HCEC 1CT (cell line): Measurements from ENCODE around the gene NXNL2.

Experiments
- DNase-seq: peaks from one replicate; pipeline ENCODE4 v3.0.0-alpha.2; 2017

Gene NXNL2

DNA sequence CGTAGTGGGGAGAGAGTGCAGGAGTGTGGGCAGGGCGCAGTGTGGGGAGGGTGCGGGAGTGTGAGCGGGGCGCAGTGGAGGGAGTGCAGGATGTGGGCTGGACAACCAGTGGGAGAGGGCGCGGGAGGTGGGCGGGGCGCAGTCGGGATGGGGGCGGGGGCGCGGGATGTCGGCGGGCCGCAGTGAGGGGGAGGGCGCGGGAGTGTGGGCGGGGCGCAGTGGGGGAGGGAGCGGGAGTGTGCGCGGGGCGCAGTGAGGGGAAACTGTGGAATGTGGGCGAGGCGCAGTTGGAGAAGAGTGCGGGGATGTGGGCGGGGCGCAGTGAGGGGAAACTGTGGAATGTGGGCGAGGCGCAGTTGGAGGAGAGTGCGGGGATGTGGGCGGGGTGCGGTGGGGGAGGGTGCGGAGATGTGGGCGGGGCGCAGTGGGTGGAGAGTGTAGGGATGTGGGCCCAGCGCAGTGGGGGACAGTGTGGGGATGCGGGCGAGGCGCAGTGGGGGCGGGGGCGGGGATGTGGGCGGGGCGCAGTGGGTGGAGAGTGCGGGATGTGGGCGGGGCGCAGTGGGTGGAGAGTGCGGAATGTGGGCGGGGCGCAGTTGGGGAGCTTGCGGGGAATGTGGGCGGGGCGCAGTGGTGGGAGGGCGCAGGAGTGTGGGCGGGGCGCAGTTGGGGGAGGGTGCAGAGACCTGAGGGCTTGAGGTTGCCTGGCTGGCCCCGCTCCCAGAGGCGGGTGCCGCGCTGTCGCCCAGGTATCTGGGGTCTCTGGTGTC lies at the start of gene NXNL2:
Gene NXNL2, plus strand, starts transcription at position 723 of the 770 bp plus-strand sequence. CDS start 257 bp downstream, outside the sequence.
- DNase-seq: peak; percentile 86

DNA sequence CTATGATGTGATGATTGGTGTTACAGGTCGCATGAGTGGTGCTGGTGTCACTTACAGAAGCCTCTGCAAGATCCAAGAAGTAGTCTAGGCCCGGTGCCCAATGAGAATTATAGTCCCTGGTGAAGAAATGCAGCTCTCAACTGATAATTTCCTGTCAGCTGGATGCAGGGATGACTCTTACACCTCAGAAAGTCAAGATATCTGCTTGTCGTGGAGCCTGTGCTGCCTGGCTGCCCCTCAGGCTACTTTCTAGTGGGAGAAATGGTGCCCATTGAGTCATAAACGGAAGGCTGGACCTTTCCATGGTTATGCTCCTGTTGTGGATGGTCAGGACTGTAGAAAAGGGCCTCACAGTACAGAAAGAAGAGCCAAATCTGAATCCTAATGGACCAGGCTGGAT lies 46.8 kb upstream of the NXNL2 start:
- no peak for DNase-seq

DNA sequence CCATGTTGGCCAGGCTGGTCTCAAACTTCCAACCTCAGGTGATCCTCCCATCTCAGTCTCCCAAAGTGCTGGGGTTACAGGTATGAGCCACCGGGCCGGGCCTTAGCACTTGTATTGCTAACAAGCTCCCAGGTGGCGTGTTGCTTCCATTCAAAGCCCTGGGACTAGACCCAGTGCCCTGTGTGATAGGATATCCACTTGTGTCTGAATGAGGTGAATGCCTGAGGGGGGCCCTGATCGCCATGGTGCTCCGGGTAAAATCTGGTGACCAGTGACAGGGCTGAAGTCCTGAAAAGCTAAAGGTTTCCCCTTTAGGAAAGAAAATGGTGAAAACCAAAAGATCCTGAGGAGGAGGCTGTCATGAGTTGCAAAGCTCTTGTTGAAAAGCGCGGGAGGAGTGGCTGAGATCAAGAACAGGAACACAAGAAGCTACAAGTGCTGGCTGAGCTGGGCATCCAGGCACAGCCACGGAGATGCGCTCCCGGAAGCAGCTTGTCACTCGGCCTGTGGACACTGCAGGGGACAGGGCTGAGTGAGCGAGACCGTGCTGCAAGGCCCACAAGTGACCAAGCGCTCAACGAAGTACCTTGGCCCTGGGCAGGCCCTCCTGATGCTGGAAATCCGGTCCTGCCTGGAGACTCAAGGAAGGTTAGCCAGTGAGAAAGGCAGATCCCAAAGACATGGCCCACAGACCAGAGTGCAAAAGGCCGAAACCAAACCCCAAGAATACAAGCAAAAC lies 39.8 kb upstream of the NXNL2 start:
- DNase-seq: no peak

DNA sequence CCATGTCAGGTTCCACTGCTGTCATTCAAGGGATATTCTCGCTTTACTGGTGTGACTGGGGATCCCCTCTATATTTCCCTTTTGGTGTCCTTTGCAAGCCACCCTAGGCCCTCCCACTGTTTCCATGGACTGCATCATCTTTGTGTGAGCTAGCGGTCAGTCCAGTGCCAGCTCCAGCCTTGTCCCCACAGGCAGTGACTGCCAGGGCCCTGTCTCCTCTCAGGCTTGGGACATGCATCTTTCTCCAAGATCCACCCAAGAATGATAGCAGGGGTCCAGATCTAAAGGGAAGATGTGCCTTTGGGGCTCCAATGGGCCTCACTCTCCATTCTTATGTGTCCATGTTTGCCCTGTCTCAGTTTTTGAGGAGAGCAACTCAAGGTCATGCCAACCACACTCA lies 37.8 kb upstream of the NXNL2 start:
- no peak for DNase-seq

DNA sequence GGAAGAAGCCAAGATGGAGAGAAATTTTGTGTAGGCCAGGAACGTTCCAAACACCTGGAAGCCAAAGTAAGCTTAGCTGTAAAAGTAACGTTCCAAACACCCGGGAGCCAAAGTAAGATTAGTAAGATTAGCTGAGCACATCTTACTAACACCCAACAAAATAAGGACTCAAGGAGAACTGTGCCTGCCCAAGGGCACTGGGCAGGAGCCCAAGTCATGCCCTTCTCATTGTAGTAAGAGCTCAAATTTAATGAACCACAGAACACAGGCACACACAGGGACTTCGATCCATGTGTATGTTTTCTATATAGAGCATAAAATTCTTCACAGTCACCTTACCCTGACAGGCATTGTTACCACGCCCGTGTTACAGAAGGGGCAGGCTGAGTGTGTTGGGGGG lies 36.1 kb upstream of the NXNL2 start:
- no peak for DNase-seq

DNA sequence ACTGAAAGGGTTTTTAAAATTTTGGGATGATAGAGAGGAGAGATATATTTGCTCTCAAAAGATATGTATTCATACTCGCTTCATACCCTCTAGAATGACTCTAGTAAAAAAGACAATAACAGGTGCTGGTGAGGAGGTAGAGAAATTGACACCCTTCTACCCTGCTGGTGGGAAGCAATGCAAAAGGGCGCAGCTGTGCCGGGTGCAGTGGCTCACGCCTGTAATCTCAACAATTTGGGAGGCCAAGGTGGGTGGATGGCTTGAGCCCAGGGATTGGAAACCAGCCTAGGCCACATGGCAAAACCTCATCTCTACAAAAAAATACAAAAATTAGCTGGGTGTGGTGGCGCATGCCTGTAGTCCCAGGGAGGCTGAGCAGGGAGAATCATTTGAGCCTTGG lies 33.9 kb upstream of the NXNL2 start:
- no peak for DNase-seq

DNA sequence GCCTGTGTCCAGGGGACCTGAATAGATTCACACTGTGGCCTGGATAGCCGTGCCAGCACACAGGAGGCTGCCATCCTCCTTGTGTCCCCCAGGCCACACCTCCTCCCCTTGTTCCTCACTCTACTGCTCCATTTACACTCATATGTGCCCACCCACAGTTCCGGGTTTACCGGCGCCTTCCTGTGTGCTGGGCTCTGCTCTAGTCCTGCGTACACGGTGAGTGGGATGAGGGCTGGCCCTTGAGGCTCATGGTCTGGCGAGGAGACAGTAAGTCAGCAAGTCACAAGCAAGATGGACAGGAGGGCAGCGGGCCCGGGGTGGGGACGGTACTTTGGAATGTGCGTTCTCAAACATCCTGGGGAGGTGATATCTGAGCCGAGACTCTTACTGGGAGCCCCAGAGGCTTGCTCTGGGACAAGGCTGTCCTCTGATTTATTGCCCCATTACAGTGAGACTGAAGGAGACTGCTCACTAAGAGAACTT lies 32.4 kb upstream of the NXNL2 start:
- no peak for DNase-seq

DNA sequence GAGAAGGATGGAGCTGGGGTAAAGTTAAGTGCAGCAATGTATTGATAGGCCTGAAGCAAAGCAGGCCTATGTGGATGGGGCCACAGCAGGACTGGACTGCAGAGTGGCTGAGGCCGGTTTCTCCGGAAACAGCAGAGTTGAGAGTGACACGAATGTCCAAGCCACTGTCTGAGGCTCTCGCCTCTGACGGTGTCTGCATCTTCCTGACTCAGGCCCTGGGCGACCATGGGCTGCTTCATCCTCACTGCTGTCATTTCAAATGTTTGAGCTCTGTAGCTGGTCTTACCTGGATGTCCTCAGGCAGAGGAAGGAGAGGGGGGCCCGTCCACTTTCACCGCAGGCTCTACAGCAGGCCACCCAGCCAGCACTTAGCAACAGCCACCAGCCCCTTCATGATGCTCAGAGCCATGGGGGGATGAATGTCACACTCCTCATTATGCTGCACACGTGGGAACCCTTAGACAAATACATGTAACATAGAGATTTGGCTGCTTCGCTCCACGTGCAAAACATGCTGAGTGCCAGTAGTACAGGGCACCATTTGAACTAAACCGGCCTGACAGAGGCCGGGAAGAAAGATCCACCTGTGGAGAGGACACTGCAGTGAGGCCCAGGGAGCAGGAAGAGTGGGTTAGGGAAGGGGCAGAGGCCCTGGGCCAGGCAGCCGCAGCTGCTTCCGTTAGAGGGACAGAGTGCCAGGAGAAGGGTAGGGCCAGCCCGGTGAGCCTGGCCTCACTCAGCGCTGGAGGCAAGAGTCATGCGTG lies 31.7 kb upstream of the NXNL2 start:
- DNase-seq: no peak

DNA sequence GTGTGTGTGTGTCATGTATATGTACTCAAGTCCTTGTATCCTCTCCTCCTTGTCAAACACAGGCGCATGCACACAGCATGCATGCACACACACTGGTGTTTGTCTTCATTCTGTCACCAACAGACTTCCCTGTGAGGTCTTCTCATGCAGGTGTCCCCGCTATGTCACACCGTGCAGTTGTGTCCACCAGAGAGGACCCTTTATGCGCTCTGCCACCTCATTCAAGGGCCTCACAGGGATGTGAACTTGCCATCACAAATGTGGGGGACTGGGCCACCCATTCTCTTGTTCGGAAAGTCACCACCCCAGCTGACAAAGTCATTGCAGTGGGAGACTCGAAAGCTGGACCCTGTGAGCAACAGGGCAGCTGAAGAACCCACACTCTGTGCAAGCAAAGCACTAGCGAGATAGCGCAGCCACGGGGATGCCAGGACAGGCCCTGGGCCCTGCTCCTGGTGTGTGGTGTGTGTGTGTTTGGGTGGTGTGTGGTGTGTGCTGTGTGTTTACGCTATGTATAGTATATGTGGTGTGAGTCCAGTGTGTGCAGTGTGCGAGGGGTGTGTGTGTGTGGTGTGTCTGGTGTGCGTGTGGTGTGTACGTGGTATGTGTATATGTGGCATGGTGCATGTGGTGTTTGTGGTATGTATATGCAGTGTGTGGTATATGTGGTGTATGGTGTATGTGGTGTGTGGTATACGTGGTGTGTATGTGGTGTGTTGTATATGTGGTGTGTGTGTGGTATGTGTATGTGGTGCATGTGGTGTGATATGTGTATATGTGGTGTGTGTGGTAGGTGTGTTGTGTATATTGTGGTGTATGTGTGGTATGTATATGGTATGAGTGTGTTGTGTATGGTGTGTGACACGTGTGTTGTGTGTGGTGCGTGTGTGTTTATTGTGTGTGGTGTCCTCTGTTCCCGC lies 30.9 kb upstream of the NXNL2 start:
- no peak for DNase-seq

DNA sequence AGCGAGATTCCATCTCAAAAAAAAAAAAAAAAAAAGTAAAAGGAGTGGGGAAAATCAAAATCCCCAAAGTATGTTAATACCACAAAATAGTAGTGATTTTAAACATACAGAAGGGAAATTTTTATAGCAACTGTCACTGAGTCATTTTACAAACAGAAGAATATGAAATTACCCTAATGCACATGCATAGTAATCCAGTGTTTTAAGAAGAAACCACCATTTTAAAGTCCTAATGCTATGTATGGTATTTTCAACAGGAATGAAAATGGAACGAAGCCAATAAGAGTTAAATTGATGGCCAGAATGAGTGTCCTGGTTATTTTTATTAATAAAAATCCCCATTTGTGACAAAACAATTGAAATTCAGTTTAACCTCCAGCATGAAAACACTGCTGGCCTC lies 26.7 kb upstream of the NXNL2 start:
- no peak for DNase-seq

DNA sequence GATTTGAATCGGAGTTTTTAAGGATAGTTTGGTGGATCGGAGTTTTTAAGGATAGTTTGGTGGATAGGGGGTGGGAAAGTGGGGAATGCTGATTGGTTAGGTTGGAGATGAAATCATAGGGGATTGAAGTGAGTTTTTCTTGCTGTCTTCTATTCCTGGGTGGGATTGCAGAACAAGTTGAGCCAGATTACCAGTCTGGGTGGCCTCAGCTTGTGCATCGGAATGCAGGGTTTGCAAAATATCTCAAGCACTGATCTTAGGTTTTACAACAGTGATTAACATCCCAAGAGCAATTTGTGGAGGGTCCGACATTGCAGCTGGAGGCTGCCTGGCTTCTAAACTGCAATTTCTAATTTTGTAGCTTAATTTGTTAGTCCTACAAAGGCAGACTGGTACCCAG lies 23.1 kb upstream of the NXNL2 start:
- DNase-seq: no peak

DNA sequence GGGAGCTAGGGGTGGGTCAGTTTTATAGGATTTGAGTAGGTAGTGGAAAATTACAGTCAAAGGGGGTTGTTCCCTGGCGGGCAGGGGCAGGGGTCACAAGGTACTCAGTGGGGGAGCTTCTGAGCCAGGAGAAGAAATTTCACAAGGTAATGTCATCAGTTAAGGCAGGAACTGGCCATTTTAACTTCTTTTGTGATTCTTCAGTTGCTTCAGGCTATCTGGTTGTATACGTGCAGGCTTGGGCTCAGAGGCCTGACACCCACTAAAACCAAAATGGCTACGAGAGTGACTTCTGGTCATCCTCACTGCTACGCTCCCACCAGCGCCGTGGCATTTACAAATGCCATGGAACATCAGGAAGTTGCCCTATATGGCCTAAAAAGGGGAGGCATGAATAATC lies 20.7 kb upstream of the NXNL2 start:
- no peak for DNase-seq

DNA sequence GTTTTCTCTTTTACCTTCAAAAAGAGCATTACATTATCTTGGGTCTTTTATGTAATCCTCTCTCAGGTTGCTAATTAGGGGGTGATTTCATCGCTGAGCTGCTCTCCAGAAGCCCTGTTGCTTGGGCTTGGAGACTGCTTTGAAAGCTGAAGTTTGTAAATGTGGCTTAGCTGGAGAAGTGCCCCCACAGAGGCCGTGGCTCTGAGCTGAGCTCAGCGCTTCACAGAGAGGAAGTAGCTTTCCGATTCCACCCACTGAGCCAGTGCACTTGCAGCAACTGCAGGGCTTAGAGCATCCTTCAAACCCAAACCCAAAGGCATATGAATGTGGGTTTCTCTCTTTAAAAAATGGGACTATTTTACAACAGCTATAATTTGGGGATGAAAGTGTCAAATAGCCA lies 13.7 kb upstream of the NXNL2 start:
- no peak for DNase-seq

DNA sequence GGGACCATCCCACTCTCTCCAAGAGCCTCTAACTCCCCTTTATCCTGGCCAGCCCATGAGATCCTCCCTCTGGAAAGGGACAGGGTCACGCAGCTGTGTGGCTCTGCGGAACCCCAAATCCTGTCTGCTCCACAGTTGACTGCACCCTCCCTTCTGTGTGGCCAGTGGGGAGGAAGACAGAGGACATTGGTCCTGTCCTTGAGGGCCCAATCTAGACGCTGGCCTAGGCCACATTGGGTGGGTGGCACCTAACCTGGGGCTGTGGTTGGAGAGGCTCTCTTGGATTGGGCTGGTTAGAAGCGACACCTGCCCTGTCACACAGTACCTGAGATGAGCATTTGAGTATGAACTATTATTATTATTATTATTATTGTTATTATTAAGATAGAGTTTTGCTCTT lies 12.6 kb upstream of the NXNL2 start:
- DNase-seq: no peak

DNA sequence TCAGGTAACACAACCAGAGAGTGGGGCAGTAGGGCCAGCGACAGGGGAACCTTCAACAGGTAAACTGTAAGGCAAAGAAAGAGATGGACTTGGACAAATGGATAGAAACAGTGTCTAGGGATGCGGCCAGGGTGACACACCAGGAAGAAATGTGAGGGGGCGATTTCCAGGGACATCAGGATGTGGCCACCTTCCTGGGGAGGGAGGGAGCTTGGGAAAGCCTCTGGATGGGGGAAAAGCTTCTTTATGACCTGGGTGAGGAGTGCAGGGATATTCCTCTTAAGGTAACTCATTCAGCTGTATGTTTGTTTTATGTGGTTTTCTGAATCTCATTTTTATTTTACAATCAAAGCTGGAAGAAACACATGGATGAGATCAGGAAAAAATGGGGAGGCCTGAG lies 11.9 kb upstream of the NXNL2 start:
- peak; percentile 43 for DNase-seq

DNA sequence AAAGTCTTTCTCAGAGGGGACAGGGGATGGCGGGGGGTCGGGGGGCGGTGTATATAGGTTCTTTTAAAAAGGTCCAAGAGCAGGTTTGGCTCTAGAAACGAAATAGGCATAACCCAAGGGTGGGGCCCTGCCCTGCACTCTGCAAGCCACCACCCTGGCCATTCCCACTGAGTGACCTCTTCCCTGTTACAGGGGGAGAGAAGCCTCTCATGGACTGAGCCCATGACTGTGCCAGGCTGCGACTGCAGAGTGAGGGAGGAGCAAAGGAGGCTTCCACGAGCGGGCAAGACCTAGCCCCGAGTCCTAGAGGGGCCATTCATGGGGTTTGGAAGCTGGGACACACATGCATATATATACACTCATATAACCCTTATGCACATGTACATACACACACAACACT lies 10.1 kb upstream of the NXNL2 start:
- DNase-seq: no peak

DNA sequence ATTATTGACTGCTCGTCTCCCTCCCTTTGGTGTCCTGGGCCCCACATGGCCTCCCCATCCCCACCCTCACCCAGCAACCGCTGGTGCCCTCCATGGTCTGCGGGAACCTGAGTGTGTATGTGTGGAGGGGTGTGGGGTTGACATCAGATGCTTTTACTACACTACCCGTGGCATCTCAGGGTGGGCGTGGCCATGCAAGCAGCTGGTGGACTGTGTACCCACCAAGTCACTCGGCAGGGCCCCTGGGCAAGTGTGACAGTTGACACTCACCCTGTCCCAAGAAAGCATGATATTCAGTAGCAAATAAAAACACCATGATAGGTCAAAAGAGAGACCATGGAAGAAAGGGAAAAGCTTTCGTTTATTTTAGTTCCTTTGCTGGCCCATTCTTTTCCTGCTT lies 7.4 kb upstream of the NXNL2 start:
- DNase-seq: no peak

DNA sequence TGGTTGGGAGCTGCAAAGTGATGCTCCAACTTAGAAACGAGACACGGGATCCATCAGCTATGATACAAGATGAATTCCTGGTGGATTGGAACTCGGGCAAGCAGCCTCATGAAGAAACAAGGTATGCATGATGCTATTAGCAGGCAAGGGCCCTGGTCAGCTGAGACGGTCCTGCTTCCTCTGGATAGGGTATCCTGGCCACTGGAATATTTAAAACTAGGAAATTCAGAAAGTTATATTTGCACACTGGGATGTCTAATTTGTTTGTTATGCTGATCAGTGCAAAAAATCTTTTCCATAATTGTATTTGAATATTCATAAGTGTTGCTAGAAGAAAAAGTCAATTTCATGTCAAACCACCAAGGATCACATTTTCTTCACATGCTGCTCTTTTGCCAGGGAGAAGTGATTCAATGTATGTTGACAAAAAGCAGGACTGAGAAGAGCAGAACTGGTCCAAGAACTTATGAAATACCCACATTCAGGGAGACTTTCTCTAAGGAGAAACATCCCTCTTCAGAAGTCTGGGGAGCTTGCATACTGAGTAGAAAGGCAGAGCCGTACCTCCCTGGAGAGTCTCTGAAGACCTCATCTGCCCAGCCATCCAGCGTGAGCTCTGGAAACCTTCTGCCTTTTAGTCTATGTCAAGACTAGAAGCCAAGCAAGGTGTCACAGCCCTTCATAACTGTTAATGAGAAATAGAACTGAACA lies 6.7 kb upstream of the NXNL2 start:
- DNase-seq: no peak

DNA sequence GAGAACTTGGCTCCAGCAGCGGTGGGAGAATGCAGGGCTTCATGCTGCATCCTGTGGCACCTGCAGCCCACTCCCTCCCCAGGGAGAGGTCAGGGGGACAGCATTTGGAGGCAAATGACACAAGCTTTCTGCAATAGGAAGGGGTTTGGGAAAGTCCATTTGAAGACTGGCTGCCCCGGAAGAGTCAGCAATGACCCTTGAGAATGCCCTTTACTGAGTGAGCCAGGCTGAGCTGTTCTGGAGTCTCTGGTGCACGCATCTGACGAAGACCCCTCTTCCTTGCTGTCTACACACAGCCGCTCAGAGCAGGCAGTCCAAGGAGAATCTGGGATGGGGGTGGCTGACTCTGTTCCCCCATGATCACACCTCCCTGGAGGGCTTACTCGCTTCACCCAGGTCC lies 5.5 kb upstream of the NXNL2 start:
- DNase-seq: no peak

DNA sequence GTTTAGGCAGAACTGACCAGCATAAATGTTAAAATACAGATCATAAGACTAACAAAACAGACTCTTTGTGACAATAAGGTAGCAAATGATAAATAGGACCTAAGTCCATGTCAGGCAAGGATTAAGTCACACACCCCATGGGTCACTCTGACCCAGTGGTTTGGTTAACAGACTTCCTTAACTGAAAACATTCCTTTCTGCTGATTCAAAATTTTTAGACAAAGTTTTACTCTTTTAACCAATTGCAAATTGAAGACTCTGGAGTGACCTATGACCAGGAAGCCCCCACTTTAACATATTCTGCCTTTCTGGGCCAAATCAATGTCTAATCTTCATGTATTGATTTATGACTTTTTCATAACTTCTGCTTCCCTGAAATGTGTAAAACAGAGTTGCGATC lies 4.9 kb upstream of the NXNL2 start:
- peak; percentile 84 for DNase-seq

DNA sequence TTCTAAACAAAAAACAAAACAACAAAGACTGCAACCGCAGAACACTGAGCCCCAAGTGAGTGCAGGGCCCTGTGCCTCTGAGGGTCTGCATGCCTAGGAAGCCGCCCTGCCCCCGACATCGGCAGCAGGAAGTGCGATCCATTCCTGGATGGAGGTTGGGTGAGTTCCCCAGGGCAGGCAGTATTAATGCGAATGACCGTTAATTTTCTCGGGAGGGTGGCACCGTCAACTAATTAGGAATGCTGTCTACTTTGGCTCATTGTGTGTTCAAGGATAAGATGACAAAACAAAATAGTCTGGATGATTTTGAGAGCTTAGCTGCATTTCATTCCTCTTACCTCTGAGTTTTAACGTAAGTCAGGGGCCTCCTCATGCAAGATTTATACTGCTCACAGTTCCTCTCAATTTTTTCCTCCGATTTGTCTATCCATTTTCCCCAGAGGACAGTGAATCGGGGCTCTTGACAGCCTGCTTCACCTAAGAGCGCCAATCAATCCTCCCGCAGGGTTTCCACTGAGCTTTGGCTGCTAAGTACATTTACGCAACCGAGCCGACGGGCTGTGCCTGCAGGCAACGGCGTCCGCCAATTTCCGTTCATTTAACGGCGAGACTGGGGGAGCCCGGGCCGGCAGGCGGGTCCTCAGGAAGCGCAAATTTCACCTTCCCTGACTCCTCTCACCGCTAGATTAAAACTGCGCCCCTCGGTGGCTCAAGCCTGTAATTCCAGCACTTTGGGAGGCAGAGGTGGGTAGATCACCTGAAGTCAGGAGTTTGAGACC lies 2.9 kb upstream of the NXNL2 start:
- no peak for DNase-seq
